ENCODE data around the gene CD320. TPM values are rescaled to one million over a fixed set of nuclear protein-coding genes. Genes with fewer than 3 reads are reported as not detected.

Gene CD320
- total RNA-seq, 2 experiments from 2014 or later, result 71.5 to 77.7 TPM

- H3K4me3 Mint-ChIP-seq, result no peak overlapping the region
- no peaks in the 10 kb centered on the region for H3K27me3 Mint-ChIP-seq
- no peaks in the 10 kb centered on the region for H3K9me3 Mint-ChIP-seq
- no peaks in the 10 kb centered on the region for H3K36me3 Mint-ChIP-seq
- H3K4me1 Mint-ChIP-seq, result peaks cover 2% of the 10 kb centered on the region
- no peak overlapping the region for H3K27ac Mint-ChIP-seq
- DNase-seq, result no peak
These were observed 52.6 kb downstream of the CD320 start for GRCh38 chr19:8255426-8256125.

GRCh38 chr19:8254286-8255001 lies 53.7 kb downstream of the CD320 start:
- no peaks in the 10 kb centered on the region for H3K9me3 Mint-ChIP-seq
- DNase-seq, result no peak
- no peaks in the 10 kb centered on the region for H3K36me3 Mint-ChIP-seq
- H3K4me3 Mint-ChIP-seq, result no peak overlapping the region
- no peaks in the 10 kb centered on the region for H3K27me3 Mint-ChIP-seq
- no peaks in the 10 kb centered on the region for H3K4me1 Mint-ChIP-seq
- no peak overlapping the region for H3K27ac Mint-ChIP-seq

GRCh38 chr19:8253678-8254077 lies 54.5 kb downstream of the CD320 start:
- no peak for DNase-seq
- no peaks in the 10 kb centered on the region for H3K4me1 Mint-ChIP-seq
- H3K27ac Mint-ChIP-seq, result no peak overlapping the region
- H3K4me3 Mint-ChIP-seq, result no peak overlapping the region
- no peaks in the 10 kb centered on the region for H3K9me3 Mint-ChIP-seq
- H3K27me3 Mint-ChIP-seq, result no peaks in the 10 kb centered on the region
- H3K36me3 Mint-ChIP-seq, result peaks cover 2% of the 10 kb centered on the region

- no peak overlapping the region for H3K27ac Mint-ChIP-seq
- peaks cover 8% of the 10 kb centered on the region for H3K36me3 Mint-ChIP-seq
- no peaks in the 10 kb centered on the region for H3K4me1 Mint-ChIP-seq
- no peak overlapping the region for H3K4me3 Mint-ChIP-seq
- peak; percentile 77 for DNase-seq
- no peaks in the 10 kb centered on the region for H3K9me3 Mint-ChIP-seq
- H3K27me3 Mint-ChIP-seq, result no peaks in the 10 kb centered on the region
These were observed 55.1 kb downstream of the CD320 start for GRCh38 chr19:8252922-8253589.

Other genes starting within 250 kb of the CD320 start
- gene FBN3, start 158.8 kb downstream of the CD320 start, total RNA-seq, result not detected
- 10 to 100 TPM; 12.8 to 13.2 TPM for gene CERS4, start 99.0 kb downstream of the CD320 start, total RNA-seq
- gene NDUFA7, start 13.0 kb upstream of the CD320 start, total RNA-seq, result 10 to 100 TPM; 78.0 to 84.8 TPM
- 1,000 to 10,000 TPM; 2,304 to 2,331 TPM for gene RPS28, start 13.1 kb upstream of the CD320 start, total RNA-seq
- under 1 TPM; 0.47 to 0.64 TPM for gene KANK3, start 34.9 kb upstream of the CD320 start, total RNA-seq
- 1 to 10 TPM; 1.9 to 2.1 TPM for gene ANGPTL4, start 55.8 kb upstream of the CD320 start, total RNA-seq
- 10 to 100 TPM; 60.9 to 65.5 TPM for gene RAB11B, start 82.0 kb upstream of the CD320 start, total RNA-seq
- 1 to 10 TPM; 6.1 to 6.6 TPM for gene MARCHF2, start 104.9 kb upstream of the CD320 start, total RNA-seq
- gene HNRNPM, start 136.6 kb upstream of the CD320 start, total RNA-seq, result 100 to 1,000 TPM; 348 to 358 TPM
- under 1 TPM; 0.33 to 0.68 TPM for gene PRAM1, start 194.3 kb upstream of the CD320 start, total RNA-seq
- gene ZNF414, start 205.8 kb upstream of the CD320 start, total RNA-seq, result 10 to 100 TPM; 21.2 to 23.4 TPM

Data from activated naive CD8-positive, alpha-beta T cell treated with anti-CD3 and anti-CD28 coated beads for 36 hours (primary cell).